GM23248 (cell line): ENCODE data around the gene DMC1.

ENCODE experiments used
- EZH2 ChIP-seq: fragments of 200-600 bp; sonication (generic); IDR thresholded peaks from 2 replicates; pipeline ENCODE4 v1.6.1; 2018; ENCODE audit warnings: antibody characterized with exemption, mild to moderate bottlenecking; ENCODE audit not compliant: insufficient read depth, poor library complexity, severe bottlenecking
- EZH2phosphoT487 ChIP-seq: fragments of 200-600 bp; sonication (generic); IDR thresholded peaks from 2 replicates; pipeline ENCODE4 v1.6.1; 2018; ENCODE audit warnings: antibody characterized with exemption, moderate library complexity, mild to moderate bottlenecking, low read depth; ENCODE audit not compliant: insufficient read depth

DNA sequence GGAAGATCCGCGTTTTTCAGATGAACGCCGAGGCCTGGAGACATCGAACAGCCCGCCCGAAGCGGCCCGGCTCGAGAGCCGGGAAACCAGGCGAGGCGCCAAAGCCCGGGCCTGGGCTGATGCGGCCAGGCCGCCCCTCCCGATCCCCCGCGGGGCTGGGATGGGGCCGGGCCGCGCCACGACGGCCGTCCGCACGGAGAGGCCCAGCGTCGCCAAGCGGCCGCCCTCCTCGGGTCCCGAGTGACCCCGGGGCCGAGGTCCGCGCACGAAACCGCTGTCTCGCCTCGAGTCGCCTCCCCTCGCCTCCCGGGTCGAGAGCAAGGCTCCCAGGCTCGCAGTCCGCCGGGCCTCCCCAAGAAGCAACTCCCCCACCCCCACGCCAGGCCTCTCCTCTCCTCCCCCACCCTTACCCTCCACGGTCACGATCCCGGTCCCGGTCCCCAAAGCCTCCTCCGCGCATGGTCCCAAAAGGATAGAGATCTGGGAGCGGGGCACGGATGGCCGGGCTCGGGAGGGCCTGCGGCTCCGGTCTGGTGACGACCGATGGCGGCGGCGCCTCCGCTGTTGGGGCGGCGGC is 64.4 kb downstream of the DMC1 start:
- TF ChIP-seq EZH2phosphoT487 (no peak), EZH2 (no peak)
